GM10847 (cell line): ENCODE data around the gene FAM217A.

Source experiments
- POLR2A ChIP-seq: IDR thresholded peaks from 2 replicates; pipeline ENCODE4 v1.6.1; 2011; ENCODE audit not compliant: insufficient read length; ENCODE audit errors: extremely low read depth

The FAM217A gene

GRCh38 chr6:4078691-4079471 lies at the start of gene FAM217A:
TSS of gene FAM217A (minus strand) at chr6:4079137. CDS start at chr6:4077414, 1,723 bp downstream.
- TF ChIP-seq POLR2A = no peak

GRCh38 chr6:4128072-4128471 lies 49.1 kb upstream of the FAM217A start:
- TF ChIP-seq POLR2A = no peak

- TF ChIP-seq POLR2A = no peak
These were observed 47.3 kb upstream of the FAM217A start for GRCh38 chr6:4125933-4126864.

GRCh38 chr6:4125500-4125899 lies 46.6 kb upstream of the FAM217A start:
- TF ChIP-seq POLR2A = no peak

GRCh38 chr6:4124351-4124750 lies 45.4 kb upstream of the FAM217A start:
- TF ChIP-seq POLR2A = no peak

DNA sequence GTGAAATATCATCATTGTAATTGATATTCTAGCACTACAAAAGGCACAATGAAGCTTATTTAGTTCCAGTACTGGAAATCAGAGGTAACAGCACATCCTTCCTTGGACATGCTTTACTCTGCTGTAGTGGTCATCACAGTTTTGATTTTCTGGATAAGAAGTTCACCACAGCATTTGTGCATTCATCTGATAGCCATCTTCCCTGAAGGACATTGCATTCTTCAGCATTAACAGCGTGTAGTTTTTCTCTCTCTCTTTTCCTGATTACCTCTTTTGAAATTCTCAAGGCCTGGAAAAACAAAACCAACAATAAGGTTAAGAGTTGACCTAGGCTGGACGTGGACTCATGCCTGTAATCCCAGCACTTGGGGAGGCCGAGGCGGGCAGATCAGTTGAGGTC lies 36.8 kb upstream of the FAM217A start:
- no peak for TF ChIP-seq POLR2A

- no peak for TF ChIP-seq POLR2A
These were observed 35.2 kb upstream of the FAM217A start for GRCh38 chr6:4114123-4114522.

- TF ChIP-seq POLR2A = no peak
These were observed 34.7 kb upstream of the FAM217A start for GRCh38 chr6:4113649-4114048.

- no peak for TF ChIP-seq POLR2A
These were observed 33.4 kb upstream of the FAM217A start for GRCh38 chr6:4112366-4112765.

DNA sequence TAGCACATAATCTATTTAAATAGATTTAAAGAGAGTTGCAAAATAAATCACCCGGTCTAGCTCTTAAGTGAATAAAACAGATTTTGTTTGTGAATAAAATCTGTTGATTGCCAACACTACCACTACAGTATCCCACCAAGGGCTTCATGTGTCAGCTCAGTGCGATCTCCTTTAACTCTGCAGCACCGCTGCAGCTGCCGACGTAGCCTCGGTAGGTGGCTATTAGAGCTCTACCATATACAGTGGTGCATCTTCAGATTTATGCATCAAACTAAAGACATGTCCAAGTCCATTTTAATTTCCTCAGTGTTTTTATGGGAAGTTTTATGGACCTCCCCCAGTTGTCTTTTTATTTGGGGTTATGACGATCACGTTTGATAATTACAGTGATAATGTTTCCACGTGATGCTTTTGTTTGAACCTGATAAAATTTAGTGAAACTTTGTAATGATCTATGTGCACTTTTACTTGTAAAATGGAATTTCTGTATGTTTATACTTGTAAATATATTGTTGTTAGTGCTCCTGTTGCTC lies 29.7 kb upstream of the FAM217A start:
- no peak for TF ChIP-seq POLR2A

DNA sequence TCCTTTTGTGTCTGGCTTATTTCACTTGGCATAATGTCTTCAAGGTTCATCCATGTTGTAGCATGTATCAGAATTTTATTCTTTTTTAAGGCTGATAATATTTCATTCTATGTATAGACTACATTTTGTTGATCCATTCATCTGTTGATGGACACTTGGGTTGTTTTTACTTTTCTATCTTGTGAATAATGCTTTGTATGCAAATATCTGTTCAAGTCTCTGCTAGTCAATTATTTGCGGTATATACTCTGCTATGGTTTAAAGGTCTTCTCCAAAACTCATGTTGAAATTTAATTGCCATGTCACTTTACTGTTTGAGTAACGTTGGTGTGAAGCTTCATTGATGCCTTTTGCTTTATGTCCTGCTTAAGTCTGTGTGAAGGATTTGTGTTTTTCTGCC lies 28.9 kb upstream of the FAM217A start:
- TF ChIP-seq POLR2A = no peak

DNA sequence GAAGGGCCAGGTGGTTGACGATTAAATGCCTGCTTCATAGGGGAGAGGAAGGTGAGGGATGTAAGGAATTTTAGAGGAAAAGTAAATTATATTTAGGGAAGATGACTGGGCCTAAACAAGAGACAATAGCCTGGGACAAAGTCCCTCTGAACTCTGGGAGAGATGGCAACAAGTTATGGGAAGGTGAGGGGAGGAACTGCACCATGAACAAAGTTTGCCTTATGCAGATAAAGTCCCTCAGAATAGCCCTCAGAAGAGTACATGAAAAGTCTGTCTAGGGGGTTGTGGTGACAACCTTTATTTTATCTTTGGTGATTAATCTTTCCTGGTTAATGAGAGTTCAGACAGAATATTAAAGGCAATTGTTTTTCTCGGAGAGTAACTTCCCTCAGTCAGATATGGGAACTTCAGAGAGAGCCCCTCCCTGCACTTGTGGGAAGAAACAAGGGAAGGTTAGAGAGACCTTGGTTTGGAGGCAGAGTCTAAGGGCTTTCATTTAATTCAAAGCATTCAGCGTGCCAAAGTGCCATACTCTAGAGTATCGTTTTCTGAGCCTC lies 27.1 kb upstream of the FAM217A start:
- TF ChIP-seq POLR2A = no peak

DNA sequence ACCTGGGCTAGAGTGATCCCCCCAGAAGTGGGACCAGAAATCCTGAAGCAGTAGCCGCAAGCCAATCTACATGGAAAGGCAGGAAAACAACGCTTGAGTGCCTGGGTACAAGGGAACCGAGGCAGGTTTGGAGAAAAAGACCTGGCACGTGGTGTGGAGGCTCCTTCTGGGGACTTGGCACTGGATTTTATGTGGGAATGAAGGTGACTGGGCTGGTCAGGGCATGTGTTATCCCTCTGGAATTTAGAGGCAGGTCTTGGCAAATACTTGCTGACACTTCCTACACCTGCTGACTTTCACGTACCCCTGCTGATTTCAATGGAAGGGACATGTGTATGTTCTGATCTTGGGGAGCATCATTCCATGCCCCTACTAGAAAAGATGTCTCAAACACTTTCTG lies 25.0 kb upstream of the FAM217A start:
- no peak for TF ChIP-seq POLR2A

DNA sequence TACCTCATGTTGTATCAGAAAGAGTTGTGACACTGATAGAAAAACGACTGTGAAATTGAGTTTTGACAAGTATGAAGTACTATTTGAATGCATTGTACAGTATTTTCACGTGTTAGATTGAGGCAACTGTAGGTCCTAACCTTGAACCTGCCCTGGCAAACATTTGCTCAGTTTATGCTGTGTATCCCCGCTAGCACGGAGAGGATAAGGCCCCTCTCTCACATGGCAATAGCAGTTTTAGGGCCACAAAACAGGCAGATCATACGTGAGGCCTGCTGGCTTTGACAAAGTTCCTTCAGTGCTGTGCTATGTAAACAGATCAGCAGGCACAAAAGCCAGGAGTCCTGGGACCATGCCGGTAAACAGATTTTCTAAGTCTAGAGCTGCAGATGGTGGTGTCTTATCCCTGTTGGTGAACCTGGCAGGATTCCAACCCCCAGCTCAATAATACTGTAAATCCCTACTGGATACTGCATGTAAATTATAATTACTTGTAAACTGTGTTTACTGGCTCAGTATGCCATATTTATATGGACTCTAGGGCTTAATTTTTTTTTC lies 23.8 kb upstream of the FAM217A start:
- no peak for TF ChIP-seq POLR2A

- no peak for TF ChIP-seq POLR2A
These were observed 22.4 kb upstream of the FAM217A start for GRCh38 chr6:4101298-4101697.
